ENCODE data around the gene UBAC1. TPM values are rescaled to one million over a fixed set of nuclear protein-coding genes. Genes with fewer than 3 reads are reported as not detected.

The UBAC1 gene
- total RNA-seq, 2 experiments from 2014 or later: 28.1 to 29.5 TPM

DNA sequence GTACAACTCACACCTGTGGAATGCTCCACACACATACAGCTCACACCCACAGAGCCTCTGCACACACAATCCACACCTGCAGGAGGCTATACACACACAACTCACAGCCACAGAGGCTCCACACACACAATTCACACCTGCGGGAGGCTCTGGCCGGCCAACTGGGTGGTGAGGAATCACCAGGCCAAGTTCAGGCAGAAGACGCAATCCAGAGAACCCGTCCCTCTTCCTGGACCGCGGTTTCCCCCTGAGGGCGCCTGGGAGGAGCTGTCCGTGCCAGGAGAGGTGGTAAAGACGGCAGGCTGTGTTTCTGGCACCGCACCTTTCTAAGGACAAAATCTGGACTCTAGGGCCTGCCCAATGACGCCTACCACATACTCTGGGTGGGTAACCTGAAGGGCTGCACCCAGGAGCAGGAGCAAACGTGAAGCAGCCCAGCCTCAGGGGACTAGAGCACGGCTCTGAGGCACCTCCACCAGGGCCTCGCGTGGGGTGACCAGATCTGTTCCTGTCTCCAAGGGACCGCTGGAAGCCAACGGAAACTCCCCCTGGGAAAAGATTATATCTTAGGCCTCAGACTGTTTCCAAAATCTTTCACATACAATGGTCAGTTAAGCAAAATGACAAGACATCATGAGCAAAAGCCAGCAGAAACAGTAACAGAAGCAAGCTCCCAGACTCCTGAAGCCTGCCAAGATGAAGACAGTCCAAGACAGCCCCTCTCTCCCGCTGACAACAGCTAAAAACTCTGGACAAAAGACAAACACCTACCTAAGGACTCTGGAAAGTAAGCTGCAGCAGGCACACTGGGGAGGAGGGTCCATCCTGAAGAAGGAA, 70.8 kb downstream of the UBAC1 start:
- no peak for DNase-seq
- H3K4me1 Mint-ChIP-seq: peaks cover 41% of the 10 kb centered on the region

DNA sequence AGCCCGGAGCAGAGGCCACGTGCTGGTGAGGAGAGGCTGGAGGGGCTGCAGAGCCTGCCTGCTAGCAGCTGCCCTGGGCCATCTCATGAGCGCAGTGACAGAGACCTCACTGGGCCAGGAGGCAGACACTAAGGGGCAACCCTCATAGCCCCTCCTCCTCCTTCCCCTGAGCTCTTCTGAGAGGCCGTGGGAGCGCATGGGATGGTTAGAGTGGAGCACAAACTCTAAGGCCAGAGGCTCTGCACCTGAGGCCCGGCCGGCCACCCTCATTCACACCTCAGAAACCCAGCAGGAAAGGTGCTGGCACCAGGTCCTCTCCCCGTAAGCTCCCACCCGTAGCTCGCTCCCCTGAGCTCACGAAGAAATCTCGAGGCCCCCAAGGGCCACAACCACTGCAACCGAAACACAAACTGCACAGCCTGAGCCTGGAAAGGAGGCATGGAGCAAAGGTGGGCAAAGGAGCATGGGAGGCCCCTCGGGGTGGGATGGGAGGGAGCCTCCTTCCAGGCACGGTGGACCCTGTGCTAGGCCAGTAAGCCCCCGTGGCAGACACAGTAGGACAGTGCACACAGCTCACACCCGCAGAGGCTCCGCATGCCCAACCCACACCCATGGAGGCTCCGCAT, 71.5 kb downstream of the UBAC1 start:
- CTCF ChIA-PET: interaction anchor here (0.8 kb wide), 1 partner anchor 224 kb away, joined by 3 read pairs; no protein-coding TSS in a partner anchor
- no peak for DNase-seq
- no peak overlapping the region for H3K4me3 Mint-ChIP-seq
- no peak overlapping the region for H3K27ac Mint-ChIP-seq
- H3K36me3 Mint-ChIP-seq (ENCODE audit: low read depth): no peaks in the 10 kb centered on the region
- H3K27me3 Mint-ChIP-seq: no peaks in the 10 kb centered on the region
- peaks cover 47% of the 10 kb centered on the region for H3K4me1 Mint-ChIP-seq
- POLR2A ChIA-PET: interaction anchor here (0.7 kb wide), 1 partner anchor 9 kb away, joined by 3 read pairs; no protein-coding TSS in a partner anchor
- H3K9me3 Mint-ChIP-seq: no peaks in the 10 kb centered on the region

More for the DNA sequence above, 70.8 kb downstream of the UBAC1 start:
- no peak overlapping the region for H3K27ac Mint-ChIP-seq
- no peaks in the 10 kb centered on the region for H3K27me3 Mint-ChIP-seq
- no peaks in the 10 kb centered on the region for H3K9me3 Mint-ChIP-seq
- H3K4me3 Mint-ChIP-seq: no peak overlapping the region
- ChIA-PET CTCF (no interaction called here), POLR2A (interaction anchor here (0.6 kb wide), 1 partner anchor 88 kb away, joined by 4 read pairs; no protein-coding TSS in a partner anchor)
- H3K36me3 Mint-ChIP-seq (ENCODE audit: low read depth): peaks cover 3% of the 10 kb centered on the region

DNA sequence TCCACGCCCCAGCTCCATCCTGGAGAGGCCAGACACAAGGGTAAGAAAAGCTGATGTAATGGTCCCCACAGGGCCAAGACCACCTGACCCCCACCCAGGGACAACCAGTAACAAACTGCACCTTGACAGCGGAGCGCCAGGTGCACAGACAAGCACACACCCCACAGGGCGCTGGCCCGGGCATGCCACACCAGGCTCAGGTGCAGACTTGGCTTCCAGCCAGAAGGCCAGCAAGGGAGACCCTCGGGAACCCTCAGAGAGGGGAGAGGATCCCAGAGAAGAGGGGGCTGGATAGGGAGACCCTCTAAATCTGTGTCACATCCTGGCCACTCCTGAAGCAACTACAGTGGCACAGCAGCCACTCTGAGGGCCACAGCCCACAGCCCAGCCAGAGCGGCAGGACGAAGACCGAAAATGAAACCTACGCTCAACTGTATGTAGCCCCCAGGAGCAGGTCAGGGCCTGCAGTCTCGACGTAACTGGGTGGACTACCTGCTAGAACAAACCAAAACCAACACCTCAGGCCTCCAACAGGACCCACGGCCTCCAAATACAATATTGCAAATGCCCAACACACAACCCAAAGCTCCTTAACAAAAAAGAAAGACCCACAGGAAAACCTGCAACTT, 72.3 kb downstream of the UBAC1 start:
- H3K4me1 Mint-ChIP-seq: peaks cover 53% of the 10 kb centered on the region
- H3K27ac Mint-ChIP-seq: no peak overlapping the region
- ChIA-PET CTCF (interaction anchor here (0.8 kb wide), 1 partner anchor 225 kb away, joined by 3 read pairs; no protein-coding TSS in a partner anchor), POLR2A (no interaction called here)
- H3K9me3 Mint-ChIP-seq: no peaks in the 10 kb centered on the region
- no peaks in the 10 kb centered on the region for H3K27me3 Mint-ChIP-seq
- DNase-seq: no peak
- no peak overlapping the region for H3K4me3 Mint-ChIP-seq
- H3K36me3 Mint-ChIP-seq (ENCODE audit: low read depth): no peaks in the 10 kb centered on the region

DNA sequence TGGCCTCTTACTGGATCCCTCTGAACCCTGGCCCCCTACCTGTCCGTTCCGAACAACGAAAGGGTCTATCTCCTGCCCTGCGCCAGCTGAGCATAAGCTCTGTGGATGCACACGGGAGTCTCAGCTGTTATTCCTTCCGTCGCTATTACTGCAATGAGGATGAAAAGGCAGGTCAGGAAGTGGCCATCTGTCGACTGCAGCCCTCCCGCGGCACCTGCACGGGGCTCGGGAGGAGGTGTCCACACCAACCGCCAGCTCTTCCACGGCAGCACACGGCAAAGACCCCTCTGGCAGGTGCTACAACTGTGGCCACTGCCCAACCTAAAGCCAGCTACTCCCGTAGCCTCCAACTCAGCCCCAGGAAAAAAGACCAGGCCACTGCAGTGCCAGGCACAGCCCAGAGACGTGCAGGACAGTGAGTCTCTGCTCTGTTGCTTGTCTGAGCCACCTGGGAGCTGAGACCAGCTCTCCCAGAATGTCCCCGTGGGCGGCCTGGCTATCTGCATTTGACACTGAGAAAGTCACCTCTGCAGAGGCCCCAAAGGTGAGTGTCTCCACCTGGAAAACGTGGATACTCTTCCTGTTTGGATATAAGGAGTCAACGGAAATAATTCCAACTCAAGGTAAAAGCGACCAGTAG, 72.9 kb downstream of the UBAC1 start:
- ChIA-PET POLR2A (no interaction called here), CTCF (no interaction called here)
- H3K36me3 Mint-ChIP-seq (ENCODE audit: low read depth): no peaks in the 10 kb centered on the region
- no peaks in the 10 kb centered on the region for H3K9me3 Mint-ChIP-seq
- H3K27ac Mint-ChIP-seq: no peak overlapping the region
- no peaks in the 10 kb centered on the region for H3K27me3 Mint-ChIP-seq
- peaks cover 53% of the 10 kb centered on the region for H3K4me1 Mint-ChIP-seq
- no peak overlapping the region for H3K4me3 Mint-ChIP-seq
- DNase-seq: no peak

DNA sequence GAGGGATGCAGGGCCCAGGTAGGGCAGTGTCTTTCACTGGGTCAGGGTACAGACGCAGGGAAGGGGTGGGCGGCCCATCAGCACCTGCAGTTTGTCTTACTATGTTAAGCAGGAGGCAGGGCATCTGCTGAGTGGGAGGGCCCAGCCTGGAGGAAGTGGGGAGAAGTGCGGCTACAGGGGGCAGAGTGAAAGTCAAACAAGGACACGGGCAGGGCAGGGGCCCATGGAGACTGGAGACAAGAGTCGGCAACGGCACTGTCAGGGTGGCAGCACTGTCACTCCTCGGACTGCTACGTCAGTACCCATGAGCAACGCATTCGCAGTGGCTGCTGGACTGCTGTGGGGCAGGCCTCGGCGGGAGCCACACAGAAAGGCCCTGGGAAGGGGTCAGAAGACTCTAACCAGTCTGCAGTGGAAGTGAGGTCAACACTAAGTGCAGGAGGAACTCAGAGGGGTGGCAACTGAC, 73.6 kb downstream of the UBAC1 start:
- H3K4me3 Mint-ChIP-seq: peak overlapping the region; percentile 21
- H3K27ac Mint-ChIP-seq: peak overlapping the region; percentile 27
- peaks cover 49% of the 10 kb centered on the region for H3K4me1 Mint-ChIP-seq
- H3K27me3 Mint-ChIP-seq: no peaks in the 10 kb centered on the region
- CTCF ChIA-PET: no interaction called here
- DNase-seq: peak; percentile 58
- POLR2A ChIA-PET: no interaction called here
- no peaks in the 10 kb centered on the region for H3K9me3 Mint-ChIP-seq
- no peaks in the 10 kb centered on the region for H3K36me3 Mint-ChIP-seq (ENCODE audit: low read depth)

DNA sequence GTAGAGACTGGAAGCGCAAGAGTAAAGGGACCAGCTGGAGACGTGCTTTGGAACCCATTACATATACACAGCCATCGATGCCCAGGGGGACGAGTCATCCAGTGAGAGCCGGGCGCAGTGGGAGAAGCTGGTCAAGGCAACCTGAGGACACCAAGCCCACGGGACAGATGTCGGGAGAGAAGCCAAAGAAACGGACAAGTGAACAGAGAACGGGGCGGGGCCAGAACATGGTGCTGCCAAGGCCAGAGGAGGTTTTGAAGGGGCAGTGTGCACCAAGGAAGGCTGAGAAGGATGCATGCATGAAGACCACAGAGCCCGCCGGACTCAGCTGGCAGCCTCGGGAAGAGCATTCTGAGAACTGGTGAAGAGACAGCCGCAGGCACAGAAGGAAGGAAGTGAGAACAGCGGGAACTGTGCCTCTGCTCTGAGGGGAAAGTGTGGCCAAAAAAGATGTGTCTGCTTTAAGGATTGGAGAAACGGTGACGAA, 74.1 kb downstream of the UBAC1 start:
- Mint-ChIP-seq H3K4me3 (peak overlapping the region; percentile 21), H3K4me1 (peaks cover 49% of the 10 kb centered on the region), H3K9me3 (no peaks in the 10 kb centered on the region), H3K27ac (peak overlapping the region; percentile 27), H3K27me3 (no peaks in the 10 kb centered on the region), H3K36me3 (ENCODE audit: low read depth) (no peaks in the 10 kb centered on the region)
- DNase-seq: no peak
- POLR2A ChIA-PET: no interaction called here
- CTCF ChIA-PET: no interaction called here

DNA sequence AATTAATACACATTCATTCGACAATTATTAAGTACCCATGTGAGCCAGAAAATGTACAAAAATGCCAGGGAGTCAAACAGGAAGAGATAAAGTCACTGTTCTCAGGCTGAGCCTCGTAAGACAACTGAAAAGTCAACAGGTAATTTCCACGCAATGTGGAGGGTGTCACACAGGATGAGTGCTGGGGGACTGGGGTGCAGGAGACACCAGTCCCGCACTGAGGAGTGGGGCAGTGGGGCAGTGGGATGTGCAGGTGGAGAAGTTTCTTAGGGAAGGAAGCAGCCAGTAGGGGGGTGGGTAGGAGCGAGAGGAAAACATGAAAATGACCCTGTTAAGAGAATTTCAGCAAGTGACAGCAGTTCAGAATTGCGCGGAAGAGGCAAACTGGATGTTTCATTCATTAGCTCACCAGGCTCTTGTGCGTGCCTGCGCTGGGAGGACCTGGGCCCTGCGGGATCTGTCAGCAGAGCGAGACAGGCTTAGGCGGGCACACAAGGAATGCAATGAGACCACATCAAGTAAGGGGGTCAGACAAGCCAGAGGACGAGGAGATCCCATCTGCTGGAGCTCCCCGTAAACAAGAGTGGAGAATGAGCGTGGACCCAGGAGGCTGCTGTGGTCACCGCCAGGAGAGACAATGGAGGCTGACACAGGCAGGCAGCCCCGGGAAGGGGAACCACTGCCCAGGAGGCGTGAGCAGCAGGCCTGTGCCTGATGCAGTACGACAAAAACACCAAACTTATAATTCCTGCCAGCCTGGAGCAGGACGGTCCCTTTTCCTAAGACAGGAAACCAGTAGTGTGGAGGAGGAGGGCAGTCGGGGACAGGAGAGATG, 74.8 kb downstream of the UBAC1 start:
- Mint-ChIP-seq H3K27me3 (no peaks in the 10 kb centered on the region), H3K4me3 (no peak overlapping the region), H3K36me3 (ENCODE audit: low read depth) (no peaks in the 10 kb centered on the region), H3K9me3 (no peaks in the 10 kb centered on the region), H3K4me1 (peaks cover 48% of the 10 kb centered on the region), H3K27ac (peak overlapping the region; percentile 5)
- no peak for DNase-seq
- ChIA-PET POLR2A (no interaction called here), CTCF (no interaction called here)

DNA sequence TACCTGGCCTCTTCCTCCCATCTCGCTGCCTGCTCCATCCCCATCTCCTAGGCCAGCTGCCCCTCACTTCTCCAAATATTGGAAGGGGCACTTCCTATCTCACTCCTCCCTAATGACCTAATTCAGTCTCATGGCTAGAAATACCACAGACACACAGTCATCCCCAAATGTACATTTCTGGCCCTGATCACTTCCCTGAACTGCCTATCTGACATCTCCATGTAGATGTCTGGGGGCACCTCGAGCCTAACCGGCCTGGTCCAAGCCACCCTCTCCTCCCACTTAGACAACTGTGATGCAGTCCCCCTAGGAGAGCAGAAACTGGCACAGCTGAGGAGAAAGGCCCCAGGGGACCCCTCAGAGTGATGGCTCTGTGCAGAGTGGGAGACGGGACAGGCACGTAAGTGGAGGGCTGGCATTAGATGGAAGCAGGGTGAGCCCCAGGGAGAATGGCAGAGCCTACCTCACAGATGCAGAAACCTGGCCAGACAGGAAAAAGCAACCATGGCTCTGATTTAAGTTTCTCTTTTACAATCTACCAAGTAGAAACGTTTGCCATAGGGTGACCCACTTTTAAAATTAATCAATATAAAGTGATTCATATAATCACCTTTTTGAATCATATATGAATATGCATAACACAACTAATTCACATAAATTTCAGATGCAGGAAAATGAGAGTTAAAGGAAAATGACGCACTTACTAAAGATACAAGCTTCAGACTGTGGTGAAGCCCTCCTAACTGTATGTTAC, 75.9 kb downstream of the UBAC1 start:
- no peak overlapping the region for H3K4me3 Mint-ChIP-seq
- H3K36me3 Mint-ChIP-seq (ENCODE audit: low read depth): no peaks in the 10 kb centered on the region
- POLR2A ChIA-PET: no interaction called here
- H3K27ac Mint-ChIP-seq: no peak overlapping the region
- H3K27me3 Mint-ChIP-seq: no peaks in the 10 kb centered on the region
- H3K9me3 Mint-ChIP-seq: no peaks in the 10 kb centered on the region
- H3K4me1 Mint-ChIP-seq: peaks cover 48% of the 10 kb centered on the region
- DNase-seq: no peak
- CTCF ChIA-PET: no interaction called here

DNA sequence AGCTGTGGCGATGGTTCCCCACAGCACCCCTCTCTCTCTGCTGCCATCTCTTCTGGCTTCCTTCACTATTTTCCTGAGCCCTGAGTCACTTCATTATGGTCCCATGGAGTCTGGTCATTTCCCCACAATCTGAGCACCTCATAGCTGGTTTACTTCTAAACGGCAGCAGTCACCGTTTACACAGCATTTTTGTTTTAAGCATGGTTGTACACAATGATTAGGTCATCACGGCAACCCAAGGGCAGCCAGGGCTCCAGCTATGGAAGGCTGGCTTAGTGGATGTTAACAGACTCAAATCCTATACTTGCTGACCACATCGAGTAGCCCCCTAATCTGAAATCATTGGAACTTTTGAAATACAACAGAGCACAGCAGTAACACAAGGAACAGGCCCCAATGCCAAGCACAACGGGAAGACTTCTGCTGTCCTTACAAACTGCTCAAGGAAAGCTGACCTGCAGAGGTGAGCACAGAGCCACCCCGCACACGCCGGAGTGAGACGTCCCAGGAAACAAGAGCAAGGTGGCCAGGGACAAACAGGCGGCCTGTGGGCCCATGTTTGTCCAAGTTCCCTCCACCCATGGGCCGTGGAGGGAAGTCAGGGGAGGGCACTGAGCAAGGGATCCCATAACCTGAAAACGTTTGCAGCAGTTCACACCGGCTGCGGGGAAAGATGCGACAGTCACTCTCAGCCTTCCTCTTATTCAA, 76.7 kb downstream of the UBAC1 start:
- Mint-ChIP-seq H3K36me3 (ENCODE audit: low read depth) (no peaks in the 10 kb centered on the region), H3K27me3 (no peaks in the 10 kb centered on the region), H3K27ac (no peak overlapping the region), H3K4me3 (no peak overlapping the region), H3K9me3 (no peaks in the 10 kb centered on the region), H3K4me1 (peaks cover 48% of the 10 kb centered on the region)
- DNase-seq: no peak
- POLR2A ChIA-PET: interaction anchor here (0.9 kb wide), 1 partner anchor 76 kb away, joined by 3 read pairs; the partner anchor contains the start of gene UBAC1
- CTCF ChIA-PET: no interaction called here

DNA sequence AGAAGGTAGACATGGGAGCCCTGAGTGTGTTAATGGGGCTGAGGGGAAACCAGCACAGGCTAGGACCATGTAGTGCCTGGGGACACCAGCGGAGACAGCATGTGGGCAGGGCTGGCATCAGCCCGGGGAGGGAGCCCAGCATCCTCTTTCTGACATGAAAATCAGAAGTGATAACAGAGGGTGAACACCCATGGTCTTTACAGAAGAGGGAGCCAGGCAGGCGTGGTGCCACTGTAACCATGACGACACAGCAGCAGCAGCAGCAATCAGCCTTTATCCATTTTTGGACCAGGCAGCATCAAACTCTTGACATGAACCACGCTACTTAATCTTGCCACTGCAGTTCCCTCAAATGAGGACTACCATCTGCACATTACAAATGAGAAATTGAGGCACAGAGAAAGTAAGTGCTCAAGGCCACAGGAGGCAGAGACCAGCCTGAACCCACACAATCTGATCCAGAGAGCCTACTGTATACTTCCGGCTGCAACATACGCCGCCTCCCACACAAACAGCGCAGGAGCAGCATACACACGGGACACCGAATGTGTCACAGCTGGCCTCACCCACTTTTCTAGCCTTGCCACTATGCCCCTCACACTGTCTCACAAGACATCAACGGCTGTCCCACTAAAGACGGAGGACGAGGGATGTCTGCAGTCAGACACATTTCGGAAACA, 77.6 kb downstream of the UBAC1 start:
- no peak for DNase-seq
- Mint-ChIP-seq H3K27me3 (no peaks in the 10 kb centered on the region), H3K36me3 (ENCODE audit: low read depth) (no peaks in the 10 kb centered on the region), H3K4me3 (no peak overlapping the region), H3K27ac (no peak overlapping the region), H3K4me1 (peaks cover 49% of the 10 kb centered on the region), H3K9me3 (no peaks in the 10 kb centered on the region)
- POLR2A ChIA-PET: interaction anchor here (0.9 kb wide), 1 partner anchor 77 kb away, joined by 3 read pairs; the partner anchor contains the start of gene UBAC1
- CTCF ChIA-PET: no interaction called here

All from activated CD4-positive, alpha-beta memory T cell treated with anti-CD3 and anti-CD28 coated beads, Interleukin-2, amount 10 ng/mL, durations not matched to agents 7 days and 5 days (primary cell).